ENCODE measurements around the gene PACRG.
A peak's percentile ranks its signal among the peaks of the same experiment; 100 is the strongest.

Gene PACRG

GRCh38 chr6:163355426-163355991 is 627.7 kb downstream of the PACRG start:
- no peak for DNase-seq (ENCODE audit: extremely low read depth, low read depth)
- no peak for TF ChIP-seq CTCF (IDR thresholded peaks at IDR 0.05; ENCODE audit: low read depth, low read length)

GRCh38 chr6:163356324-163356723 is 628.5 kb downstream of the PACRG start:
- DNase-seq (ENCODE audit: extremely low read depth, low read depth) = peak; percentile 43

GRCh38 chr6:163356743-163357142 is 629.0 kb downstream of the PACRG start:
- no peak for TF ChIP-seq CTCF (IDR thresholded peaks at IDR 0.05; ENCODE audit: low read depth, low read length)
- no peak for DNase-seq (ENCODE audit: extremely low read depth, low read depth)

More at GRCh38 chr6:163356324-163356723, 628.5 kb downstream of the PACRG start:
- TF ChIP-seq CTCF (IDR thresholded peaks at IDR 0.05; ENCODE audit: low read depth, low read length) = no peak

- no peak for DNase-seq (ENCODE audit: extremely low read depth, low read depth)
- TF ChIP-seq CTCF (IDR thresholded peaks at IDR 0.05; ENCODE audit: low read depth, low read length) = no peak
Observed at GRCh38 chr6:163364641-163365040, 636.9 kb downstream of the PACRG start.

Data from AG09319 (cell line).